B cell (primary cell): ENCODE measurements around the gene CYBB. TPM values are rescaled to one million over a fixed set of nuclear protein-coding genes. Genes with fewer than 3 reads are reported as not detected.

Experiments used
- ATAC-seq: fragments of 200-7000 bp; cut with Tn5 transposase; one replicate; pipeline ENCODE4 v1.10.0; 2021; ENCODE audit warnings: low read depth, mild to moderate bottlenecking, moderate number of reproducible peaks, moderate library complexity
- CTCF ChIA-PET: fragments of 350-600 bp; sonication (Branson Sonifier 250); formaldehyde crosslinking; loops from one replicate; lab custom pipeline; 2021; ENCODE audit warnings: antibody characterized with exemption, inconsistent platforms; lab: Charles Lee
- POLR2A ChIA-PET: fragments of 350-600 bp; sonication (Branson Sonifier 250); formaldehyde crosslinking; loops from one replicate; lab custom pipeline; 2021; ENCODE audit warnings: antibody characterized with exemption; lab: Charles Lee
- DNase-seq: peaks from one replicate; pipeline ENCODE4 v3.0.0; 2013
- H2AFZ ChIP-seq: 2 replicates; pipeline ENCODE4 v1.6.1; 2012; ENCODE audit warnings: mild to moderate bottlenecking, low read depth, low read length; ENCODE audit not compliant: insufficient read depth, poor library complexity, severe bottlenecking
- H3K27ac ChIP-seq, 2 donors: 1 replicate in 1 of 2; 2 replicates in 1 of 2; pipeline ENCODE4 v1.5.1; 2012 to 2013; ENCODE audit warnings: low read length in 2 of 2, mild to moderate bottlenecking in 2 of 2, moderate library complexity in 1 of 2
- H3K27me3 ChIP-seq, 4 experiments: fragments of 200-600 bp in 1 of 4; sonication (generic) in 1 of 4; replicated peaks in 1 of 4; 1 replicate in 2 of 4; 2 replicates in 2 of 4; pipeline versions ENCODE4 v1.6.1 to v1.7.0; 2013 to 2016; ENCODE audit warnings: low read length in 3 of 4, mild to moderate bottlenecking in 2 of 4, mixed read lengths in 1 of 4, moderate library complexity in 1 of 4; ENCODE audit not compliant: insufficient read depth in 4 of 4, control insufficient read depth in 3 of 4; ENCODE audit errors: control extremely low read depth in 1 of 4
- H3K36me3 ChIP-seq, 2 experiments: replicated peaks in 1 of 2; 1 replicate in 1 of 2; 2 replicates in 1 of 2; pipeline versions ENCODE4 v1.6.1 to v1.7.1; 2013; ENCODE audit warnings: low read length in 1 of 2; ENCODE audit not compliant: insufficient read depth in 2 of 2, control insufficient read depth in 1 of 2; ENCODE audit errors: control extremely low read depth in 1 of 2, extremely low read depth in 1 of 2
- H3K4me1 ChIP-seq, 2 donors: fragments of 200-600 bp in 1 of 2; sonication (generic) in 1 of 2; 1 replicate in 1 of 2; 2 replicates in 1 of 2; pipeline versions ENCODE4 v1.5.1 to v1.6.1; 2013 to 2017; ENCODE audit warnings: low read length in 2 of 2; ENCODE audit not compliant: control insufficient read depth in 2 of 2, insufficient read depth in 2 of 2
- H3K4me2 ChIP-seq: replicated peaks from 2 replicates; pipeline ENCODE3; 2012; ENCODE audit warnings: mild to moderate bottlenecking, low read depth, low read length; ENCODE audit not compliant: poor library complexity, severe bottlenecking
- H3K4me3 ChIP-seq, 5 experiments: fragments of 200-600 bp in 1 of 5; sonication (generic) in 1 of 5; 1 replicate in 3 of 5; 2 replicates in 2 of 5; pipeline versions ENCODE4 v1.5.1 to v1.7.0; 2011 to 2016; ENCODE audit warnings: low read length in 4 of 5, mild to moderate bottlenecking in 4 of 5, low read depth in 2 of 5, control low read depth in 1 of 5, moderate library complexity in 1 of 5; ENCODE audit not compliant: insufficient read depth in 1 of 5; ENCODE audit errors: control extremely low read depth in 1 of 5, extremely low read depth in 1 of 5
- H3K79me2 ChIP-seq: fragments of 200-600 bp; sonication (generic); one replicate; pipeline ENCODE4 v1.6.0; 2016; ENCODE audit warnings: low read length; ENCODE audit not compliant: control insufficient read depth, insufficient read depth
- H3K9ac ChIP-seq: fragments of 200-600 bp; sonication (generic); 2 replicates; pipeline ENCODE4 v1.6.1; 2017; ENCODE audit warnings: mild to moderate bottlenecking, low read length, moderate library complexity
- H3K9me3 ChIP-seq, 3 donors: one replicate each; pipeline versions ENCODE4 v1.6.1 to v1.7.1; 2013; ENCODE audit warnings: low read length in 2 of 3; ENCODE audit not compliant: control insufficient read depth in 2 of 3, insufficient read depth in 1 of 3; ENCODE audit errors: control extremely low read depth in 1 of 3
- H4K20me1 ChIP-seq: 2 replicates; pipeline ENCODE4 v1.6.0; 2012; ENCODE audit warnings: mild to moderate bottlenecking, low read length; ENCODE audit not compliant: insufficient read depth, control insufficient read depth, poor library complexity, severe bottlenecking
- H3K27ac Mint-ChIP-seq: one replicate; pipeline ENCODE4 v1.8.0; 2021; ENCODE audit warnings: mixed read lengths
- H3K27me3 Mint-ChIP-seq: one replicate; pipeline ENCODE4 v1.8.0; 2021; ENCODE audit warnings: mixed read lengths
- H3K4me1 Mint-ChIP-seq: one replicate; pipeline ENCODE4 v1.8.0; 2021; ENCODE audit warnings: mixed read lengths
- H3K4me3 Mint-ChIP-seq: one replicate; pipeline ENCODE4 v1.8.0; 2021; ENCODE audit warnings: mixed read lengths
- H3K9me3 Mint-ChIP-seq: one replicate; pipeline ENCODE4 v1.8.0; 2022; ENCODE audit warnings: mixed read lengths; ENCODE audit not compliant: insufficient read depth
- CTCF ChIP-seq: fragments of 200-600 bp; IDR thresholded peaks from one replicate; pipeline ENCODE4 v1.8.0; 2022; ENCODE audit warnings: antibody characterized with exemption, mild to moderate bottlenecking
- EZH2 ChIP-seq: IDR thresholded peaks from 2 replicates; pipeline ENCODE4 v1.6.1; 2012; ENCODE audit warnings: borderline replicate concordance, low read depth, mild to moderate bottlenecking, moderate library complexity, low read length; ENCODE audit not compliant: insufficient read depth, poor library complexity, severe bottlenecking
- WGBS: methylation state at CpG from one replicate; pipeline ENCODE4 v1.1.5; 2013; ENCODE audit warnings: missing lambda C conversion rate; ENCODE audit not compliant: insufficient coverage; 5-methylcytosine and 5-hydroxymethylcytosine counted together
- intact Hi-C: fragments of 100-400 bp; cut with micrococcal nuclease; formaldehyde crosslinking; loops from one replicate; pipeline ENCODE4 v1.10.0; 2022
- polyA plus RNA-seq: library from polyadenylated mRNA; depleted of rRNA; stranded (reverse); fragments of >200 nt; gene quantifications from 2 replicates; pipeline ENCODE4 v1.2.3, GENCODE V29; 2012
- total RNA-seq, 2 donors: library from RNA; stranded (reverse); fragments of 120-200 nt in 1 of 2; gene quantifications; 1 replicate in 1 of 2; 2 replicates in 1 of 2; pipeline versions ENCODE4 v1.2.3 to v1.2.4, GENCODE V29; 2013 to 2022

Gene CYBB
- total and polyA plus RNA-seq, 2 donors (not counting 1 experiment from before 2014, with no cell fraction given) = 72.1 to 132 TPM

GRCh38 chrX:37830371-37830770 is 50.5 kb downstream of the CYBB start:
- H3K4me2 ChIP-seq = no peak overlapping the region
- POLR2A ChIA-PET = no interaction called here
- H3K36me3 ChIP-seq = no peaks in the 10 kb centered on the region
- WGBS = no CpG with 5 or more reads among the region's 1 CpG
- H3K9ac ChIP-seq = no peak overlapping the region
- TF ChIP-seq EZH2 (no peak), CTCF (no peak)
- no peak overlapping the region for H2AFZ ChIP-seq
- H3K27me3 Mint-ChIP-seq = no peaks in the 10 kb centered on the region
- H3K27ac Mint-ChIP-seq = no peak overlapping the region
- H3K4me3 ChIP-seq = no peak overlapping the region
- no peaks in the 10 kb centered on the region for H3K9me3 Mint-ChIP-seq
- ATAC-seq (no peak), DNase-seq (no peak)
- CTCF ChIA-PET = interaction anchor here (0.5 to 2.8 kb wide), 2 partner anchors 82 to 86 kb away, joined by 5 to 23 read pairs; no protein-coding TSS in a partner anchor
- H3K27ac ChIP-seq = no peak overlapping the region
- H3K4me1 ChIP-seq = peaks cover under 1 to 6% of the 10 kb centered on the region in 2 donors
- H3K4me3 Mint-ChIP-seq = no peak overlapping the region
- no peaks in the 10 kb centered on the region for H3K79me2 ChIP-seq
- no peaks in the 10 kb centered on the region for H4K20me1 ChIP-seq
- peaks cover 13% of the 10 kb centered on the region for H3K4me1 Mint-ChIP-seq
- H3K27me3 ChIP-seq = peaks cover 0 to 2% (median 0%) of the 10 kb centered on the region in 4 experiments
- H3K9me3 ChIP-seq = no peaks in the 10 kb centered on the region
- intact Hi-C loops = no loop called here

GRCh38 chrX:37834937-37835336 is 55.1 kb downstream of the CYBB start:
- ChIA-PET POLR2A (no interaction called here), CTCF (no interaction called here)
- H3K27ac ChIP-seq = no peak overlapping the region
- TF ChIP-seq CTCF (no peak), EZH2 (no peak)
- H3K4me1 ChIP-seq = peaks cover 0 to under 1% of the 10 kb centered on the region in 2 donors
- 100% methylated on average over 1 of the region's 4 CpGs for WGBS
- Mint-ChIP-seq H3K27me3 (no peaks in the 10 kb centered on the region), H3K27ac (no peak overlapping the region), H3K4me3 (no peak overlapping the region), H3K4me1 (peaks cover 2% of the 10 kb centered on the region), H3K9me3 (no peaks in the 10 kb centered on the region)
- H3K79me2 ChIP-seq = no peaks in the 10 kb centered on the region
- ATAC-seq = no peak
- intact Hi-C loops = no loop called here
- peaks cover 0 to 2% (median 0%) of the 10 kb centered on the region in 4 experiments for H3K27me3 ChIP-seq
- H4K20me1 ChIP-seq = no peaks in the 10 kb centered on the region
- H3K36me3 ChIP-seq = peaks cover 0 to 4% of the 10 kb centered on the region in 2 experiments
- H2AFZ ChIP-seq = no peak overlapping the region
- H3K4me2 ChIP-seq = no peak overlapping the region
- H3K9ac ChIP-seq = no peak overlapping the region
- no peak overlapping the region for H3K4me3 ChIP-seq
- no peak for DNase-seq
- H3K9me3 ChIP-seq = no peaks in the 10 kb centered on the region
